Measurements from ENCODE around the gene ZBTB20. TPM values are rescaled to one million over a fixed set of nuclear protein-coding genes. Genes with fewer than 3 reads are reported as not detected.

The ZBTB20 gene
- polyA plus RNA-seq, 1 donor = 1.1 TPM

DNA sequence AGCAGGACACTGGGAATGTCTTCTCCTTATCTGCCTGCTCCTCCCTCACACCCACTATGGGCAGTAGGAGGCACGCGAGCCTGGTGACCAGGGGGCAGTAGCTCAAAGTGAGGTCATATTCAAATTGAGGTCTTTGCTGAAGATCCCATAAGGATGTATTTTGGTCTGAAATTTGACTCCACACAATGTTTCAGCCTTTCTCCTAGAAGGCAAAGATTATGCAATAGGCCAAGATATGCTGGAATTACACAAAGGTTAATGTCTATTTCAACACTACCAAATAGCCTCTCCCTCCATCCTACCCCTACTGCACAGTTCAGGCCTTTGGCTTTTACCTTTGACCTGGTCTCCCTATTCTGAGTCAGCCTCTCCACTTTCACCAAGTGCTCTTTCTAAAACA, 650.2 kb downstream of the ZBTB20 start:
- H3K36me3 ChIP-seq (ENCODE audit: control insufficient read depth, insufficient read depth, low read length) = no peaks in the 10 kb centered on the region
- no peaks in the 10 kb centered on the region for H3K9me3 ChIP-seq (ENCODE audit: control insufficient read depth, low read depth, low read length)
- WGBS (ENCODE audit: insufficient coverage, low lambda C conversion rate) = no CpG with 5 or more reads among the region's 2 CpGs
- H3K4me3 ChIP-seq (ENCODE audit: low read length) = no peak overlapping the region
- H3K27me3 ChIP-seq (ENCODE audit: control insufficient read depth, insufficient read depth, low read length) = no peaks in the 10 kb centered on the region
- H3K4me1 ChIP-seq (ENCODE audit: control insufficient read depth, insufficient read depth, low read length) = peaks cover 4% of the 10 kb centered on the region
- DNase-seq = peak in 1 of 2 donors; percentile 32
- no peak overlapping the region for H3K27ac ChIP-seq (ENCODE audit: low read length)

- Histone ChIP-seq H3K9me3 (ENCODE audit: control insufficient read depth, low read depth, low read length) (no peaks in the 10 kb centered on the region), H3K36me3 (ENCODE audit: control insufficient read depth, insufficient read depth, low read length) (no peaks in the 10 kb centered on the region), H3K27ac (ENCODE audit: low read length) (no peak overlapping the region), H3K27me3 (ENCODE audit: control insufficient read depth, insufficient read depth, low read length) (no peaks in the 10 kb centered on the region), H3K4me3 (ENCODE audit: low read length) (no peak overlapping the region), H3K4me1 (ENCODE audit: control insufficient read depth, insufficient read depth, low read length) (peaks cover 4% of the 10 kb centered on the region)
- WGBS (ENCODE audit: insufficient coverage, low lambda C conversion rate) = no CpG with 5 or more reads among the region's 3 CpGs
- no peak for DNase-seq
These were observed 650.6 kb downstream of the ZBTB20 start for GRCh38 chr3:114496466-114496865.

GRCh38 chr3:114496021-114496434, 651.1 kb downstream of the ZBTB20 start:
- Histone ChIP-seq H3K27me3 (ENCODE audit: control insufficient read depth, insufficient read depth, low read length) (no peaks in the 10 kb centered on the region), H3K27ac (ENCODE audit: low read length) (no peak overlapping the region), H3K4me3 (ENCODE audit: low read length) (no peak overlapping the region), H3K4me1 (ENCODE audit: control insufficient read depth, insufficient read depth, low read length) (peaks cover 4% of the 10 kb centered on the region), H3K9me3 (ENCODE audit: control insufficient read depth, low read depth, low read length) (no peaks in the 10 kb centered on the region), H3K36me3 (ENCODE audit: control insufficient read depth, insufficient read depth, low read length) (no peaks in the 10 kb centered on the region)
- WGBS (ENCODE audit: insufficient coverage, low lambda C conversion rate) = no CpG with 5 or more reads among the region's 1 CpG
- no peak for DNase-seq

GRCh38 chr3:114494498-114494897, 652.6 kb downstream of the ZBTB20 start:
- Histone ChIP-seq H3K36me3 (ENCODE audit: control insufficient read depth, insufficient read depth, low read length) (no peaks in the 10 kb centered on the region), H3K4me3 (ENCODE audit: low read length) (no peak overlapping the region), H3K27me3 (ENCODE audit: control insufficient read depth, insufficient read depth, low read length) (no peaks in the 10 kb centered on the region), H3K4me1 (ENCODE audit: control insufficient read depth, insufficient read depth, low read length) (peaks cover 4% of the 10 kb centered on the region), H3K9me3 (ENCODE audit: control insufficient read depth, low read depth, low read length) (no peaks in the 10 kb centered on the region), H3K27ac (ENCODE audit: low read length) (no peak overlapping the region)
- no CpG with 5 or more reads among the region's 1 CpG for WGBS (ENCODE audit: insufficient coverage, low lambda C conversion rate)
- DNase-seq = no peak

DNA sequence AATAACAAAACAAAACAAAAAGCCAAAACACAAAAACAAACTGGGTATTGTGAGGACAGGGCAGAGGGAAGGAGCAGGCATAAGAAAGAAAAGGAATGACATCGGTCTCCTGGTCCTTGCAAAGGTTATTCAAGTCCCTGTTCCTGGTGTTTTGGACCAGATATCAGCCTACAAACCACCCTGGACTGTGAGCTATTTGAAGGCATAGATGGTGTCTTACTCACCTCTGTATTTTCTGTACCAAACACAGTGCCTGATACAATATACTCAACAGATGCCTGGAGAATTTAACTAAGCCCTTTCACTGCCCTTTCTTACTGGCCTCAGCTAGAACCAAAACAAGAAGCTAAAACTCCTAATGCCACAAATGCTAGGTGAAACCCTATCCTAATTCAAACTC, 656.3 kb downstream of the ZBTB20 start:
- DNase-seq = no peak
- no peaks in the 10 kb centered on the region for H3K27me3 ChIP-seq (ENCODE audit: control insufficient read depth, insufficient read depth, low read length)
- H3K27ac ChIP-seq (ENCODE audit: low read length) = no peak overlapping the region
- H3K4me3 ChIP-seq (ENCODE audit: low read length) = no peak overlapping the region
- no peaks in the 10 kb centered on the region for H3K36me3 ChIP-seq (ENCODE audit: control insufficient read depth, insufficient read depth, low read length)
- WGBS (ENCODE audit: insufficient coverage, low lambda C conversion rate) = no CpG with 5 or more reads among the region's 1 CpG
- H3K9me3 ChIP-seq (ENCODE audit: control insufficient read depth, low read depth, low read length) = no peaks in the 10 kb centered on the region
- no peaks in the 10 kb centered on the region for H3K4me1 ChIP-seq (ENCODE audit: control insufficient read depth, insufficient read depth, low read length)

DNA sequence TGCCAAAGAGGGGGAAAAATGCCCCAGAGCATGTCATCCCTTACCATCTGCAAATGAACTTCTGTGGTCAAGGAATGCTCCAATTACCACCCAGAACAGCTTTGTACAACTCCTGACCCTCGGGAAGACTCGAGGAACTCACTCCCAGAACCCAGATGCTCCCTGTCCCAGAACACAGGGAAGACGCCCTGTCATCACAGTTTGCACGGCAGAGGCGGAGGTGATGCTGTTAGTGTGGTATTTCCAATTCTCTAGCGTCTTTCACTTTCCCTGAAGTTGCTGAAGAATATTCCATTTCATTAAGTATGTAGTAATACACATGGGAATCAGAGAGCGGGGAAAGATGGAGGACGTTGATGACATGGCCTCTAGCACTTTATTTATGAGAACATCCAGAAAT, 659.6 kb downstream of the ZBTB20 start:
- Histone ChIP-seq H3K4me1 (ENCODE audit: control insufficient read depth, insufficient read depth, low read length) (no peaks in the 10 kb centered on the region), H3K27ac (ENCODE audit: low read length) (no peak overlapping the region), H3K36me3 (ENCODE audit: control insufficient read depth, insufficient read depth, low read length) (no peaks in the 10 kb centered on the region), H3K27me3 (ENCODE audit: control insufficient read depth, insufficient read depth, low read length) (no peaks in the 10 kb centered on the region), H3K4me3 (ENCODE audit: low read length) (no peak overlapping the region), H3K9me3 (ENCODE audit: control insufficient read depth, low read depth, low read length) (no peaks in the 10 kb centered on the region)
- no CpG with 5 or more reads among the region's 8 CpGs for WGBS (ENCODE audit: insufficient coverage, low lambda C conversion rate)
- no peak for DNase-seq

DNA sequence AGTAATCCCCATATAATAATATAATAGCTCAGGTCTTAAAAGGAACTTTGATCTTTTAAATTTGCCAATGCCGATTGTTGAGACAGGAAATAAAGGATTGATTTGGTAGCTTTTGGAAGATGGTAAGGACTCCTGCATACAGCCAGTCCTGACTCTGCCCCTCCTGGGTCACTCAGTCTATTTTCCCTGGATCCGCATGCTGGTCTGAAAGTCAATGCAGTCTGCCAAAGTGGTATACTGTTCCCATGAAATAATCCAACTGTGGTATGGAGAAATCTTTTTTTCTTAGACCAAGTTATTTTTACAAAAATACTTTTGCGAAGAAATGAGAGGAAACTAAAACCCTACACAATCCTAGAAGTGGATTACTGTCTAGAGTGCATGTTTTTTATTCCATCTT, 662.2 kb downstream of the ZBTB20 start:
- H3K9me3 ChIP-seq (ENCODE audit: control insufficient read depth, low read depth, low read length) = no peaks in the 10 kb centered on the region
- no peaks in the 10 kb centered on the region for H3K27me3 ChIP-seq (ENCODE audit: control insufficient read depth, insufficient read depth, low read length)
- WGBS (ENCODE audit: insufficient coverage, low lambda C conversion rate) = 100% methylated on average over 1 of the region's 3 CpGs
- no peaks in the 10 kb centered on the region for H3K36me3 ChIP-seq (ENCODE audit: control insufficient read depth, insufficient read depth, low read length)
- DNase-seq = no peak
- no peaks in the 10 kb centered on the region for H3K4me1 ChIP-seq (ENCODE audit: control insufficient read depth, insufficient read depth, low read length)
- H3K27ac ChIP-seq (ENCODE audit: low read length) = no peak overlapping the region
- no peak overlapping the region for H3K4me3 ChIP-seq (ENCODE audit: low read length)

GRCh38 chr3:114481113-114481512, 666.0 kb downstream of the ZBTB20 start:
- no peaks in the 10 kb centered on the region for H3K36me3 ChIP-seq (ENCODE audit: control insufficient read depth, insufficient read depth, low read length)
- no peak overlapping the region for H3K27ac ChIP-seq (ENCODE audit: low read length)
- no peak for DNase-seq
- no peaks in the 10 kb centered on the region for H3K27me3 ChIP-seq (ENCODE audit: control insufficient read depth, insufficient read depth, low read length)
- H3K9me3 ChIP-seq (ENCODE audit: control insufficient read depth, low read depth, low read length) = no peaks in the 10 kb centered on the region
- 100% methylated on average over 3 of the region's 7 CpGs for WGBS (ENCODE audit: insufficient coverage, low lambda C conversion rate)
- H3K4me1 ChIP-seq (ENCODE audit: control insufficient read depth, insufficient read depth, low read length) = no peaks in the 10 kb centered on the region
- H3K4me3 ChIP-seq (ENCODE audit: low read length) = no peak overlapping the region

- Histone ChIP-seq H3K4me1 (ENCODE audit: control insufficient read depth, insufficient read depth, low read length) (no peaks in the 10 kb centered on the region), H3K27me3 (ENCODE audit: control insufficient read depth, insufficient read depth, low read length) (no peaks in the 10 kb centered on the region), H3K4me3 (ENCODE audit: low read length) (no peak overlapping the region), H3K9me3 (ENCODE audit: control insufficient read depth, low read depth, low read length) (no peaks in the 10 kb centered on the region), H3K27ac (ENCODE audit: low read length) (no peak overlapping the region), H3K36me3 (ENCODE audit: control insufficient read depth, insufficient read depth, low read length) (no peaks in the 10 kb centered on the region)
- WGBS (ENCODE audit: insufficient coverage, low lambda C conversion rate) = 49% methylated on average over 2 of the region's 3 CpGs
- DNase-seq = peak; percentile 33 to 56
These were observed 666.6 kb downstream of the ZBTB20 start for GRCh38 chr3:114480442-114480841.

DNA sequence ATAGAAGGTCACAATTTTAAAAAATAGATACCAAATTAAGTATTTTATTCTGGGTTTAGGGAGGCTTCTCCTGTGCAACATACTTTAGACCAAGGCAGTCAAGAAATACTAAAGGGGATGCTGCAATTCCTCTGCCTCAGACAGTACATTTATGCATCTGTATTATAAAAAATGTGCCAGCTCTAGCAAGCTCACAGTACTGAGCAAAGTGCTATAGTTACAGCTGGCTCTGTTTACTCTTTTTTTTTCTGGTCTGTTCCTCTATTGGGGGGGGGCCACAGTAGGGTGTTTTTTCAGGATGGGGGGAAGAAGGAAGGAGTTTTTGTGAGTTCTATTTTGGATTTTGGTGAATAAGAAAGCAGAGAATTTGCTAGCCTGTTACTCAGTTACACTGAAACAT, 668.3 kb downstream of the ZBTB20 start:
- Histone ChIP-seq H3K4me1 (ENCODE audit: control insufficient read depth, insufficient read depth, low read length) (peaks cover 3% of the 10 kb centered on the region), H3K27ac (ENCODE audit: low read length) (no peak overlapping the region), H3K4me3 (ENCODE audit: low read length) (no peak overlapping the region), H3K27me3 (ENCODE audit: control insufficient read depth, insufficient read depth, low read length) (no peaks in the 10 kb centered on the region), H3K9me3 (ENCODE audit: control insufficient read depth, low read depth, low read length) (no peaks in the 10 kb centered on the region), H3K36me3 (ENCODE audit: control insufficient read depth, insufficient read depth, low read length) (no peaks in the 10 kb centered on the region)
- DNase-seq = no peak

GRCh38 chr3:114476511-114476910, 670.6 kb downstream of the ZBTB20 start:
- peaks cover 3% of the 10 kb centered on the region for H3K4me1 ChIP-seq (ENCODE audit: control insufficient read depth, insufficient read depth, low read length)
- H3K27ac ChIP-seq (ENCODE audit: low read length) = no peak overlapping the region
- no peaks in the 10 kb centered on the region for H3K9me3 ChIP-seq (ENCODE audit: control insufficient read depth, low read depth, low read length)
- H3K27me3 ChIP-seq (ENCODE audit: control insufficient read depth, insufficient read depth, low read length) = no peaks in the 10 kb centered on the region
- DNase-seq = no peak
- no peaks in the 10 kb centered on the region for H3K36me3 ChIP-seq (ENCODE audit: control insufficient read depth, insufficient read depth, low read length)
- H3K4me3 ChIP-seq (ENCODE audit: low read length) = no peak overlapping the region
